Neuron (in vitro differentiated cells): Measurements from ENCODE around the gene LRFN2.

Experiments
- H2AFZ ChIP-seq: one replicate; pipeline ENCODE4 v1.6.1; 2013; ENCODE audit warnings: low read depth, mild to moderate bottlenecking, inconsistent platforms, low read length, moderate library complexity
- H3K27me3 ChIP-seq: one replicate; pipeline ENCODE4 v1.6.1; 2013; ENCODE audit warnings: low read length; ENCODE audit not compliant: insufficient read depth
- H3K36me3 ChIP-seq: one replicate; pipeline ENCODE4 v1.6.1; 2013; ENCODE audit warnings: low read length; ENCODE audit not compliant: insufficient read depth
- H3K4me1 ChIP-seq: one replicate; pipeline ENCODE4 v1.6.1; 2013; ENCODE audit warnings: low read length; ENCODE audit not compliant: insufficient read depth
- H3K4me3 ChIP-seq: 2 replicates; pipeline ENCODE4 v1.5.1; 2013; ENCODE audit warnings: mild to moderate bottlenecking, low read length, moderate library complexity
- H3K9me3 ChIP-seq: one replicate; pipeline ENCODE4 v1.6.1; 2013; ENCODE audit warnings: low read length

LRFN2 gene

GRCh38 chr6:40440053-40440452 is 147.1 kb downstream of the LRFN2 start:
- no peaks in the 10 kb centered on the region for H3K27me3 ChIP-seq
- no peak overlapping the region for H3K4me3 ChIP-seq
- H3K4me1 ChIP-seq = no peaks in the 10 kb centered on the region
- no peaks in the 10 kb centered on the region for H3K36me3 ChIP-seq
- H2AFZ ChIP-seq = no peak overlapping the region
- no peaks in the 10 kb centered on the region for H3K9me3 ChIP-seq

GRCh38 chr6:40439026-40439800 is 148.0 kb downstream of the LRFN2 start:
- Histone ChIP-seq H3K4me3 (no peak overlapping the region), H2AFZ (no peak overlapping the region), H3K4me1 (no peaks in the 10 kb centered on the region), H3K9me3 (no peaks in the 10 kb centered on the region), H3K36me3 (no peaks in the 10 kb centered on the region), H3K27me3 (no peaks in the 10 kb centered on the region)

GRCh38 chr6:40438246-40438887 is 148.8 kb downstream of the LRFN2 start:
- no peaks in the 10 kb centered on the region for H3K9me3 ChIP-seq
- H2AFZ ChIP-seq = no peak overlapping the region
- no peak overlapping the region for H3K4me3 ChIP-seq
- no peaks in the 10 kb centered on the region for H3K4me1 ChIP-seq
- H3K36me3 ChIP-seq = no peaks in the 10 kb centered on the region
- H3K27me3 ChIP-seq = no peaks in the 10 kb centered on the region

- Histone ChIP-seq H3K9me3 (no peaks in the 10 kb centered on the region), H3K4me1 (no peaks in the 10 kb centered on the region), H3K4me3 (no peak overlapping the region), H3K27me3 (no peaks in the 10 kb centered on the region), H3K36me3 (no peaks in the 10 kb centered on the region), H2AFZ (no peak overlapping the region)
These were observed 149.5 kb downstream of the LRFN2 start for GRCh38 chr6:40437631-40438030.

GRCh38 chr6:40436685-40437604 is 150.2 kb downstream of the LRFN2 start:
- no peaks in the 10 kb centered on the region for H3K27me3 ChIP-seq
- H2AFZ ChIP-seq = no peak overlapping the region
- H3K4me3 ChIP-seq = no peak overlapping the region
- no peaks in the 10 kb centered on the region for H3K9me3 ChIP-seq
- H3K4me1 ChIP-seq = no peaks in the 10 kb centered on the region
- no peaks in the 10 kb centered on the region for H3K36me3 ChIP-seq

- H3K27me3 ChIP-seq = no peaks in the 10 kb centered on the region
- H3K4me3 ChIP-seq = no peak overlapping the region
- no peaks in the 10 kb centered on the region for H3K36me3 ChIP-seq
- no peak overlapping the region for H2AFZ ChIP-seq
- no peaks in the 10 kb centered on the region for H3K9me3 ChIP-seq
- H3K4me1 ChIP-seq = no peaks in the 10 kb centered on the region
These were observed 154.2 kb downstream of the LRFN2 start for GRCh38 chr6:40432982-40433381.

GRCh38 chr6:40431706-40432105 is 155.5 kb downstream of the LRFN2 start:
- Histone ChIP-seq H3K9me3 (no peaks in the 10 kb centered on the region), H2AFZ (no peak overlapping the region), H3K27me3 (no peaks in the 10 kb centered on the region), H3K4me3 (no peak overlapping the region), H3K36me3 (no peaks in the 10 kb centered on the region), H3K4me1 (no peaks in the 10 kb centered on the region)

GRCh38 chr6:40427196-40427595 is 160.0 kb downstream of the LRFN2 start:
- no peaks in the 10 kb centered on the region for H3K36me3 ChIP-seq
- no peak overlapping the region for H3K4me3 ChIP-seq
- H2AFZ ChIP-seq = no peak overlapping the region
- no peaks in the 10 kb centered on the region for H3K9me3 ChIP-seq
- no peaks in the 10 kb centered on the region for H3K27me3 ChIP-seq
- H3K4me1 ChIP-seq = no peaks in the 10 kb centered on the region

GRCh38 chr6:40426346-40427066 is 160.7 kb downstream of the LRFN2 start:
- Histone ChIP-seq H3K36me3 (no peaks in the 10 kb centered on the region), H3K4me3 (no peak overlapping the region), H2AFZ (no peak overlapping the region), H3K9me3 (no peaks in the 10 kb centered on the region), H3K27me3 (no peaks in the 10 kb centered on the region), H3K4me1 (no peaks in the 10 kb centered on the region)

- Histone ChIP-seq H3K4me3 (no peak overlapping the region), H3K4me1 (no peaks in the 10 kb centered on the region), H3K36me3 (no peaks in the 10 kb centered on the region), H3K27me3 (no peaks in the 10 kb centered on the region), H3K9me3 (no peaks in the 10 kb centered on the region), H2AFZ (no peak overlapping the region)
These were observed 161.8 kb downstream of the LRFN2 start for GRCh38 chr6:40425192-40425919.

- Histone ChIP-seq H3K9me3 (no peaks in the 10 kb centered on the region), H3K36me3 (no peaks in the 10 kb centered on the region), H3K27me3 (no peaks in the 10 kb centered on the region), H2AFZ (no peak overlapping the region), H3K4me3 (no peak overlapping the region), H3K4me1 (no peaks in the 10 kb centered on the region)
These were observed 165.1 kb downstream of the LRFN2 start for GRCh38 chr6:40422046-40422445.
